AG04449 (cell line): ENCODE results near the gene LPXN.
"Not testable (repeated sequence)": the region's sequence is repeated elsewhere in the genome, so short reads cannot be mapped to it uniquely, and the experiment has no call there.

Source experiments
- CTCF ChIA-PET: fragments of 350-600 bp; formaldehyde crosslinking; extraction: SDS; loops from one replicate; lab custom pipeline; 2021; ENCODE audit warnings: antibody characterized with exemption; lab: Yijun Ruan, JAX
- POLR2A ChIA-PET: fragments of 400-600, 350-600 bp; formaldehyde crosslinking; extraction: SDS; loops from one replicate; lab custom pipeline; 2020; ENCODE audit warnings: antibody characterized with exemption, inconsistent platforms; lab: Yijun Ruan, JAX
- DNase-seq: peaks from one replicate; pipeline ENCODE4 v3.0.0-alpha.2; 2010; ENCODE audit warnings: low read depth, low spot score
- H3K4me3 ChIP-seq: 2 replicates; pipeline ENCODE4 v1.5.1; 2011; ENCODE audit warnings: low read depth, mild to moderate bottlenecking, control low read depth, low read length
- CTCF ChIP-seq: IDR thresholded peaks from one replicate; pipeline ENCODE4 v1.5.1; 2011; ENCODE audit warnings: mild to moderate bottlenecking, moderate library complexity, low read length, control low read depth, inconsistent platforms; ENCODE audit not compliant: insufficient read depth; ENCODE audit errors: missing control alignments

The LPXN gene

GRCh38 chr11:58578136-58578634 lies 2.5 kb upstream of the LPXN start:
- no peak for TF ChIP-seq CTCF
- ChIA-PET POLR2A (interaction anchor here (1.1 to 1.6 kb wide), 2 partner anchors 8 to 50 kb away, joined by 3 read pairs; no protein-coding TSS in a partner anchor), CTCF (interaction anchor here (0.9 to 5.9 kb wide), 12 partner anchors 11 to 323 kb away, joined by 3 to 44 read pairs (median 6); no protein-coding TSS in a partner anchor)
- H3K4me3 ChIP-seq: peak overlapping the region; percentile 93
- DNase-seq: peak; percentile 93

GRCh38 chr11:58577555-58578135 lies 2.0 kb upstream of the LPXN start:
- DNase-seq: peak; percentile 65
- peak overlapping the region; percentile 93 for H3K4me3 ChIP-seq
- POLR2A ChIA-PET: interaction anchor here (1.1 to 1.6 kb wide), 2 partner anchors 9 to 51 kb away, joined by 3 read pairs; no protein-coding TSS in a partner anchor

GRCh38 chr11:58576887-58577471 lies 1.3 kb upstream of the LPXN start:
- peak overlapping the region; percentile 93 for H3K4me3 ChIP-seq
- CTCF ChIA-PET: interaction anchor here (0.5 to 5.9 kb wide), 26 partner anchors 10 to 1050 kb away, joined by 3 to 44 read pairs (median 4); partner anchors contain the start of gene CNTF
- peak; percentile 24 for TF ChIP-seq CTCF
- DNase-seq: no peak
- POLR2A ChIA-PET: interaction anchor here (0.6 to 1.6 kb wide), 3 partner anchors 10 to 90 kb away, joined by 3 read pairs; no protein-coding TSS in a partner anchor

More at GRCh38 chr11:58577555-58578135, 2.0 kb upstream of the LPXN start:
- TF ChIP-seq CTCF: no peak
- CTCF ChIA-PET: interaction anchor here (0.5 to 5.9 kb wide), 19 partner anchors 10 to 481 kb away, joined by 3 to 44 read pairs (median 4); partner anchors contain the start of gene CNTF

GRCh38 chr11:58574881-58575280 lies 775 bp downstream of the LPXN start:
- ChIA-PET CTCF (interaction anchor here (1.2 to 5.9 kb wide), 4 partner anchors 50 to 352 kb away, joined by 3 to 44 read pairs (median 4); no protein-coding TSS in a partner anchor), POLR2A (no interaction called here)
- H3K4me3 ChIP-seq: no peak overlapping the region
- no peak for DNase-seq
- TF ChIP-seq CTCF: no peak

GRCh38 chr11:58573451-58574104 lies 2.1 kb downstream of the LPXN start:
- H3K4me3 ChIP-seq: no peak overlapping the region; the same call in 1 of the 2 replicates
- no peak for DNase-seq
- no peak for TF ChIP-seq CTCF
- ChIA-PET POLR2A (no interaction called here), CTCF (interaction anchor here (0.6 to 1.6 kb wide), 3 partner anchors 16 to 353 kb away, joined by 3 to 12 read pairs (median 3); no protein-coding TSS in a partner anchor)

GRCh38 chr11:58572906-58573305 lies 2.8 kb downstream of the LPXN start:
- POLR2A ChIA-PET, DNase-seq, H3K4me3 ChIP-seq: not testable (repeated sequence)
- CTCF ChIA-PET: interaction anchor here (0.6 to 1.6 kb wide), 2 partner anchors 15 to 56 kb away, joined by 3 to 12 read pairs; no protein-coding TSS in a partner anchor
